OCI-LY3 (cell line): Measurements from ENCODE around the gene SYNDIG1.

Experiments used
- CTCF ChIP-seq: fragments of 200-600, 300-600 bp; sonication (generic); IDR thresholded peaks from 2 replicates; pipeline ENCODE4 v1.5.1; 2014; ENCODE audit warnings: antibody characterized with exemption, low read length, low read depth
- EZH2phosphoT487 ChIP-seq: fragments of 200-600 bp; shearing (Covaris generic); IDR thresholded peaks from 2 replicates; pipeline ENCODE4 v1.6.1; 2018; ENCODE audit warnings: antibody characterized with exemption, mixed run types, low read depth

GRCh38 chr20:24588047-24588635, 118.7 kb downstream of the SYNDIG1 start:
- no peak for TF ChIP-seq CTCF
- no peak for TF ChIP-seq EZH2phosphoT487
